Activated CD4-positive, CD25-positive, alpha-beta regulatory T cell treated with anti-CD3 and anti-CD28 coated beads, Interleukin-2, amount 50 U/mL, for 16 hours (primary cell): Measurements from ENCODE around the gene CDC42EP1.

Experiments used
- DNase-seq: peaks from one replicate; pipeline ENCODE4 v3.0.0-alpha.2; 2020; ENCODE audit warnings: low read depth, low spot score

Gene CDC42EP1

GRCh38 chr22:37610480-37611129, 50.3 kb downstream of the CDC42EP1 start:
- DNase-seq = no peak

GRCh38 chr22:37611207-37611606, 50.9 kb downstream of the CDC42EP1 start:
- no peak for DNase-seq

DNA sequence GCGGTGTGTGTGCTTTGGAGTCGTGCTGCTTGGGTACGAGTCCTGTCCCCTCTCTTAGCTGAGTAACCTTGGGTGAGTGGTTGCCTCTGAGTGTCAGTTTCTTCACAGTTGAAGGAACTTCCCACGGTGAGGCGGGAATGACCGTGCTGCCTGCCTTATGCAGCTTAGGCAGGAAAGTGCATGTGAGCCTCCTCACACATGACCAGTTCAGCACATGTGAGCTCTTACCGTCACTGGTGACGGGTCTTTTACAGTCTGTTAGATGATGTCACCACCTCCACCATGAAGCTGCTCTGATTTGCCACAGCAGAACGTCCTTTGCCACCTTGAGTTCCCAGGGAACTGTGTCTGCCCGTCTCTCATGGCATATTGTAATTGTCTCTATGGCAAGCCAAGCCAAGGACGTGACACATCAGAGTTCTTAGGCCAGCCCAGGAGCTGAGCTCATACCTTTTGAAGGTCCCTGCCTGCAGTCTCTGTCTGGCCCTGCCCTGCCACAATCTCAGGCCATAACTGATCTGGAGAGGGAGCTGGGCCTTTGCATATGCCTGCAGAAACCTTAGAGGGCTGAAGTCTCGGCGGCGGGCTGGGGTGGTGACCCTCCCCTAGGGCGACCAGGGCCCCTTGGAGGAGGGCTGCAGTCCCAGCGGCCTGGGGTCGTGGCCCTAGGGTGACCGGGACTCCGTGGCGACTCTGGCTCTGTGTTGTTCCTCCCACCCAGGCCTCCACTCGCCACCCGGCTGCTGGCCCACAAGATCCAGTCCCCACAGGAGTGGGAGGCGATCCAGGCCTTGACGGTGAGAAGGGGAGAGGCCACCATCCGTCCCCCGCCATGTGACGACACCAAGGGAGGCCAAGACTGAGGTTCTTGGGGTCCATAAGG, 56.2 kb downstream of the CDC42EP1 start:
- no peak for DNase-seq

DNA sequence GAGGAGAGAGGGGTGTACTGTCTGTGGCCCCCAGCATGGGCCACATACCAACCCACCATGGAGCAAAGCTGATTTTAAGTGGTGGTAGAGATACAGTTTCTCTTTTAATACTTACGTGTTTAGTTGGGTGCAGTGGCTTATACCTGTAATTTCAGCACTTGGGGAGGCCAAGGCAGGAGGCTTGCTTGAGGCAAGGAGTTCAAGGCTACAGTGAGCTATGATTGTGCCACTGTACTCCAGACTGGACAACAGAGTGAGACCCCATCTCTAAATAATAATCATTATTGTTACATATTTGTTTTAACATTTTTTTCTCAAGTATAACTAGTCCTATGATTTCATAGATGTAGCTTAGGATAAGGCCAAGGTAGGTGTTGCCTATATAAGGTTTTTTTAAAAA, 57.2 kb downstream of the CDC42EP1 start:
- no peak for DNase-seq

DNA sequence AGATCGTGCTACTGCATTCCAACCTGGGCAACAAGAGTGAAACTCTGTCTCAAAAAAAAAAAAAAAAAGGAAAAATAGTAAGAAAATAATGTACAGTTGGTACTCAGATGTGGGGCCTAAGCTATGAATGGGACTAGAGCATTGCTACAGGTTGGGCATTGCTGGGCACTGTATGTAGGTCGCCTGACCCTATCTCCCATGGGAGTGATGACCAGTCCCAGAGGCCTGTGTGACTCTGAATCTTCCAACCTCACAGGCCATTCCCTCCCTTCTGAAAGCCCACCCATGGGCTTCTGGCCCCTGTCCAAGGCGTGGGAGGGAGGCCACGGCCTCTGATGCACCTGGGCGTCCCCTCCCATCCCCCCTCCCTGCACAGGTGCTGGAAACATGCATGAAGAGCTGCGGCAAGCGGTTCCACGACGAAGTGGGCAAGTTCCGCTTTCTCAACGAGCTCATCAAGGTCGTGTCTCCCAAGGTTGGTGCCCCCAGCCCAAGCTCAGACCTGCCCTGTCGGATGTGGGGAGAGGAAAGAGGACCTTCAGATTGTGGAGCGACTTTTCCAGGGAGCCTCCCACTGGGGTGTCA, 57.9 kb downstream of the CDC42EP1 start:
- DNase-seq = no peak

DNA sequence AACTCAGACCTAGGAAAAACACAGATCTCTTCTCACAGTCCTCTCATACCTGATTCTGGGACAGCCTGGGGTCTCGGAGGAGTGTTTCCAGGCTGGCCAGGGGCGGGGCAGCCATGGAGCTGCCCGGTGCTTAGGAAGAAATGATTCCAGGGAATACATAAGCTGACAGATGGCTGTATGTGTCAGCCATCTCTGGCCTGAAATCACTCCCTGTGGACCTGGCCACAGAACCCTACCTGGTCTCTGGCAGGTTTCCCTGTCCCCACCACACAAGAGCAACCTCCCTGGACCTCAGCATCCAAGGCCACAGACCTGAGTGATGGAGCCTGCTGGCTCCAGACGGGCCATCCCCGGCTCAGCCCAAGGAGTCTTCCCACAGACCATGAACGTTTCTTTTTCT, 58.4 kb downstream of the CDC42EP1 start:
- no peak for DNase-seq
